ENCODE data around the gene FAM110A.
"Not testable (repeated sequence)": the region's sequence is repeated elsewhere in the genome, so short reads cannot be mapped to it uniquely, and the experiment has no call there.

FAM110A gene

DNA sequence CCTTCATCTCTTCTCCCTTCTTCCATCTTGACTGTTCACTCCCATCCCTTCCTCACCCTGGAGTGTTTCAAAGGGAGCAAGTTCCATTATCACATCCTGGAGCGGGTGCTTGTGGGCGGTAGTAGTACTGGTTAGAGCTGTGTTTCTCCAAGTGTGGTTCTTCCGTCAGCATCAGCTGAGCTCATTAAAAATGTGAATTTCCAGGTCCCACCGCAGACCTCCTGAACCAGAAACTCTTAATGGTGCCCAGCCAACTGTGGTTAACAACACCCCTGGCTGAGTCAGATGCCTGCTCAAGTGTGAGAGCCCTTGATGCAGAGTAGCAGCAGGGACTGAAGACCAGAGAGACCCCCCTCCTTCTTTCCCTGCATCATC lies 58.2 kb downstream of the FAM110A start:
- no peaks in the 10 kb centered on the region for H3K79me1 ChIP-seq (ENCODE audit: low read depth, low read length)
- DNase-seq (ENCODE audit: low spot score), result no peak
- H3K27me3 ChIP-seq (ENCODE audit: control insufficient read depth in 3 of 3, insufficient read depth in 3 of 3, low read depth in 1 of 3, low read length in 3 of 3), result peaks cover 0 to 5% (median 0%) of the 10 kb centered on the region in 3 experiments
- no peaks in the 10 kb centered on the region for H3K9me3 ChIP-seq (replicated peaks in 1 of 2; ENCODE audit: control insufficient read depth in 2 of 2, insufficient read depth in 1 of 2, low read depth in 1 of 2, low read length in 2 of 2)
- H3K9ac ChIP-seq (ENCODE audit: low read depth, low read length, poor library complexity), result no peak overlapping the region
- no peak overlapping the region for H2BK120ac ChIP-seq (ENCODE audit: low read depth, low read length)
- H2AK5ac ChIP-seq (ENCODE audit: low read depth, low read length), result no peak overlapping the region
- no CpG with 5 or more reads among the region's 4 CpGs for WGBS, 2 donors (ENCODE audit: extremely low coverage in 2 of 2, insufficient read length in 2 of 2, insufficient replicate concordance in 1 of 2)
- H3K4me2 ChIP-seq (ENCODE audit: insufficient read depth, low read length, poor library complexity, severe bottlenecking), result no peak overlapping the region
- H3K4me3 ChIP-seq (ENCODE audit: low read length in 2 of 2), result no peak overlapping the region
- H3K4me1 ChIP-seq (ENCODE audit: control insufficient read depth in 2 of 2, insufficient read depth in 1 of 2, low read depth in 1 of 2, low read length in 2 of 2), result peaks cover 0 to 4% of the 10 kb centered on the region in 2 donors
- no peak overlapping the region for H3K18ac ChIP-seq (ENCODE audit: low read length)
- no peak overlapping the region for H3K27ac ChIP-seq (replicated peaks; ENCODE audit: low read length)
- no peak overlapping the region for H2BK15ac ChIP-seq (ENCODE audit: low read length)
- H2BK12ac ChIP-seq (ENCODE audit: low read length), result no peak overlapping the region
- peak overlapping the region; percentile 74 for H3K23ac ChIP-seq (ENCODE audit: low read depth, low read length, poor library complexity)
- no peak overlapping the region for H2BK5ac ChIP-seq (ENCODE audit: low read length)
- no peak overlapping the region for H3K4ac ChIP-seq (ENCODE audit: low read length)
- H2AFZ ChIP-seq (ENCODE audit: low read length), result no peak overlapping the region
- no peak overlapping the region for H3K14ac ChIP-seq (ENCODE audit: low read length)
- no peak overlapping the region for H4K8ac ChIP-seq (ENCODE audit: low read depth, low read length)
- no peak overlapping the region for H4K91ac ChIP-seq (ENCODE audit: low read depth, low read length, poor library complexity)
- no peaks in the 10 kb centered on the region for H3K36me3 ChIP-seq (replicated peaks in 1 of 2; ENCODE audit: control insufficient read depth in 2 of 2, insufficient read depth in 2 of 2, low read length in 2 of 2)

- no CpG with 5 or more reads among the region's 5 CpGs for WGBS, 2 donors (ENCODE audit: extremely low coverage in 2 of 2, insufficient read length in 2 of 2, insufficient replicate concordance in 1 of 2)
- H3K27ac ChIP-seq (replicated peaks; ENCODE audit: low read length), result not testable (repeated sequence)
Measured at GRCh38 chr20:892371-892770, 58.9 kb downstream of the FAM110A start.

More at GRCh38 chr20:892371-892770, 58.9 kb downstream of the FAM110A start:
- H2BK5ac ChIP-seq (ENCODE audit: low read length); H2BK120ac ChIP-seq (ENCODE audit: low read depth, low read length); H3K79me1 ChIP-seq (ENCODE audit: low read depth, low read length); H3K23ac ChIP-seq (ENCODE audit: low read depth, low read length, poor library complexity); H3K4me3 ChIP-seq (ENCODE audit: low read length in 2 of 2); H2BK15ac ChIP-seq (ENCODE audit: low read length); H3K4ac ChIP-seq (ENCODE audit: low read length); H3K4me1 ChIP-seq (ENCODE audit: control insufficient read depth in 2 of 2, insufficient read depth in 1 of 2, low read depth in 1 of 2, low read length in 2 of 2); H2AK5ac ChIP-seq (ENCODE audit: low read depth, low read length); H2AFZ ChIP-seq (ENCODE audit: low read length); H3K9ac ChIP-seq (ENCODE audit: low read depth, low read length, poor library complexity); H3K36me3 ChIP-seq (replicated peaks in 1 of 2; ENCODE audit: control insufficient read depth in 2 of 2, insufficient read depth in 2 of 2, low read length in 2 of 2); H3K14ac ChIP-seq (ENCODE audit: low read length); H2BK12ac ChIP-seq (ENCODE audit: low read length); DNase-seq (ENCODE audit: low spot score); H4K8ac ChIP-seq (ENCODE audit: low read depth, low read length); H3K9me3 ChIP-seq (replicated peaks in 1 of 2; ENCODE audit: control insufficient read depth in 2 of 2, insufficient read depth in 1 of 2, low read depth in 1 of 2, low read length in 2 of 2); H3K18ac ChIP-seq (ENCODE audit: low read length); H4K91ac ChIP-seq (ENCODE audit: low read depth, low read length, poor library complexity); H3K27me3 ChIP-seq (ENCODE audit: control insufficient read depth in 3 of 3, insufficient read depth in 3 of 3, low read depth in 1 of 3, low read length in 3 of 3); H3K4me2 ChIP-seq (ENCODE audit: insufficient read depth, low read length, poor library complexity, severe bottlenecking): not testable (repeated sequence)
